Endothelial cell (in vitro differentiated cells): ENCODE results near the gene CEP128. TPM values are rescaled to one million over a fixed set of nuclear protein-coding genes. Genes with fewer than 3 reads are reported as not detected.

ENCODE experiments used
- DNase-seq: peaks from one replicate; pipeline ENCODE4 v3.0.0; 2021; ENCODE audit warnings: low spot score
- H3K27ac Mint-ChIP-seq: one replicate; pipeline ENCODE4 v1.8.0; 2021; ENCODE audit warnings: mixed read lengths, inconsistent platforms; ENCODE audit not compliant: unreplicated experiment
- H3K27me3 Mint-ChIP-seq: one replicate; pipeline ENCODE4 v1.8.0; 2021; ENCODE audit warnings: mild to moderate bottlenecking, moderate library complexity, mixed read lengths, inconsistent platforms; ENCODE audit not compliant: unreplicated experiment
- H3K36me3 Mint-ChIP-seq: one replicate; pipeline ENCODE4 v1.8.0; 2021; ENCODE audit warnings: mild to moderate bottlenecking, low read depth, mixed read lengths, inconsistent platforms; ENCODE audit not compliant: unreplicated experiment
- H3K4me1 Mint-ChIP-seq: one replicate; pipeline ENCODE4 v1.8.0; 2021; ENCODE audit warnings: mild to moderate bottlenecking, mixed read lengths, inconsistent platforms; ENCODE audit not compliant: unreplicated experiment
- H3K4me3 Mint-ChIP-seq: one replicate; pipeline ENCODE4 v1.8.0; 2021; ENCODE audit warnings: mild to moderate bottlenecking, mixed read lengths, inconsistent platforms; ENCODE audit not compliant: unreplicated experiment
- H3K9me3 Mint-ChIP-seq: one replicate; pipeline ENCODE4 v1.8.0; 2021; ENCODE audit warnings: mixed read lengths, inconsistent platforms; ENCODE audit not compliant: unreplicated experiment
- CTCF ChIP-seq: fragments of 200-600 bp; sonication (generic); IDR thresholded peaks from one replicate; pipeline ENCODE4 v1.5.0; 2021; ENCODE audit warnings: antibody characterized with exemption; ENCODE audit not compliant: unreplicated experiment
- total RNA-seq: library from RNA; stranded (reverse); fragmentation: NEBNext Ultra II Directional; extraction: Animal tissue kit (Norgen Biotek cat#: 25700); gene quantifications from one replicate; pipeline ENCODE4 v1.2.1, GENCODE V29; 2021; ENCODE audit not compliant: unreplicated experiment

CEP128 gene
- total RNA-seq, 1 donor from 2014 or later = 10.4 TPM

DNA sequence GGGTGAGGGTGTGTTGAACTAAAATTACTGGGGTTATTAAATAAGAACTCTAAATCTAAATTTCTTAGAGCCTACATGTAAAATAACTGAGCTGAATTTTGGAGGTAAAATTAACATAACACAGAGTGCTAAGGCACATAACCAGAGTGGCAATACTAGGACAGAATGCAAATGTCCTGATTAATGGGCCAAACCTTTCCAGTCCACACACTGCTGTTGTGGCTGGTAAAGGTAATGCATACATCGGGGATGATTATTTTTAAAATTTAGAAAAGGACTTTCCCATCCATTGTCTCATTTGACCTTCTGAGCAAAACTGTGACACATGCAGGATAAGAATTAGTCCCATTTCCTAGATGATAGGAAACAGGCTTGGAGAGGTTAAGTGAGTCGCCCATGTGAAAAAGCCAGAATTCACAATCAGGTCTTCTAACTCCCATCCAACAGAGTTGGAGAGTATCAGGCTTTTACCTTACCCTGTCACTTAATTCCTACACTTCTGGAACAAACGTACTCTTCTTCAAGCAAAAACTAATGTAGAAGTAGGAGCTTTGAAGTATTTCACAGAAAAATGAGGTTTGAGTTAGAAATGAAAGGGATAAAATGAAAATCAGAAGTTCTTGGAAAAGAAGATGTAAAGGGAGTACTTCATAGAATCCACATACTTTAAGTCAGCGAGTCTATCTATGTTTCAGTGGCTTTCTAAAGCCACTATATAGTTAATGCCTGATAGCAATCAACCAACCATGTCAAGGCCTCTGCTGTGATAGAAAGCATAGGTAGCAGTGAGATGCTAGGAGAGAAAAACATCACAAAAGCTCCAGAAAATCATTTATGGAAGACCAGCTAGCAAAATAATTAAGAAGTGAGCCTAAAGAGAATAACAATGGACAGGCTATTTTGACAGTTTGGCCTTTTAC, 395.3 kb downstream of the CEP128 start:
- no peak overlapping the region for H3K27ac Mint-ChIP-seq
- no peak for TF ChIP-seq CTCF
- H3K9me3 Mint-ChIP-seq = no peaks in the 10 kb centered on the region
- no peak for DNase-seq
- no peaks in the 10 kb centered on the region for H3K4me1 Mint-ChIP-seq
- H3K36me3 Mint-ChIP-seq = no peaks in the 10 kb centered on the region
- H3K4me3 Mint-ChIP-seq = no peak overlapping the region
- no peaks in the 10 kb centered on the region for H3K27me3 Mint-ChIP-seq

DNA sequence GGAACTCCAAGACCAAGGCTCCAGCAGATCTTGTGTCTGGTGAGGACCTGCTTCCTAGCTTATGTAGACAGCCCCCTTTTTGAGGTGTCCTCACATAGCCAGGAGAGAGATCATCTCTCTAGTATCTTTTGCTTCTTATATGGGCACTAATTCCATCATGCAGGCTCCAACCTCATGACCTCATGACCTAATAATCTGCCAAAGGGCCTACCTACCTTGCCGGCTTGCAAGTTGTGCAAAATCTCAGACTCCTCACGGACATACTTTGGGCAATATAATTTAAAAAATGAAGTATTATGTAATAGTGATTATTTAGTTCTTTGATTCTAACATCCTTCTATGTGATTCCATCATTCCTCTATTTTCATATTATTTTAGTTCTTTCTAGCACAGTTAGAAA, 397.2 kb downstream of the CEP128 start:
- no peak for DNase-seq
- Mint-ChIP-seq H3K27ac (no peak overlapping the region), H3K9me3 (no peaks in the 10 kb centered on the region), H3K27me3 (no peaks in the 10 kb centered on the region), H3K36me3 (peaks cover 8% of the 10 kb centered on the region), H3K4me1 (no peaks in the 10 kb centered on the region), H3K4me3 (no peak overlapping the region)
- TF ChIP-seq CTCF = no peak

DNA sequence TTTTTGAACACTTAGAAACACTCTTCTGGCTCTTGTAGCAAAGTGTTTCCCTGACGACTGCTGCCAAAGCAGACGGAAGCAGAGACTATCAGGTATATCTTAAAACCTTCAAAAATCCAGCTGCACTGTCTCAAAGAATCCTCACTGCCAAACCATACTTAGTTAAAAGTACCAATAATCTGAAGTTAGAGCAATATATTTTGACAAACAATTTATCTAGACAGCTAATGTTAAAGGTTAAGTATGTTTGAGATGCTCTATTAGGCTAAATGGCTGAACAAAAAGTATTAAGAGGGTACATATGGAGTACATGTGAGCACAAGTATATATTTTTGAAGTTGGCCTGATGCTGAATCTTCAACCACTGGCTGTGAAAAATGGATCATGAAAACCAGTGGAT, 398.3 kb downstream of the CEP128 start:
- no peak for TF ChIP-seq CTCF
- no peaks in the 10 kb centered on the region for H3K4me1 Mint-ChIP-seq

DNA sequence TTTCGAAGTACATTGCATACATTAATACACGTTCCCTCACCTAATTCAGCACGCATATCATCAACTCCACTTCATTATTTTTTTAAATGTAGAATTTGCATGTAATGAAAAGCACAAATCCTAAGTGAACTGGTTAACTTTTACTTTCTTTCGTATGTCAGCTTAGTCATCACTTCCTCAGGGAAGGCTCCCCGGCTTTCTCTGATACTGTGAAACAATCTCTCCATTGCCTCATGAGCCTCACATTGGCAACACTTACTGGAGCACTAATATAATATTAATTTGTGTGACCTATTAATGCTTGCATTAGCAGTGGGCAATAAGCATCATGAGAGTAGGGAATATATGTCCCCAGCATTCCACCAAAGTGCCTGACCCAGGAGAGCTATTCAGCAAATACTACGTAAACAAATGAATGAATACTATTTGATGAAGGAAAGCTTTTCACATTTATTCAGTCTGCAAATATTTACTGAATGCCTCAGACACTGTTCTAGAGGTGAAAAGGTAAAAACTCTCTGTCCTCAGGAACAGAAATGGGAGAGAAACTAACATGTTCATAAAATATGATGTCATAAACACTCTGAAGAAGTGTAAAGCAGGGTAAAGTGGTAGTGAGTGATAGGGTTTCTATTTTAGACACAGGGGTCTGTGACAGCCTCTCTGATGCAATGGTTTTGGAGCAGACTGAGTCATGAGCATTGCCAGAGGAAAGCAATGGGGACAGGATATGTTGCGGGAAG, 402.7 kb downstream of the CEP128 start:
- Mint-ChIP-seq H3K36me3 (peaks cover 8% of the 10 kb centered on the region), H3K4me3 (no peak overlapping the region), H3K9me3 (no peaks in the 10 kb centered on the region), H3K4me1 (no peaks in the 10 kb centered on the region), H3K27ac (no peak overlapping the region), H3K27me3 (no peaks in the 10 kb centered on the region)
- no peak for TF ChIP-seq CTCF
- DNase-seq = no peak

More for the DNA sequence above, 398.3 kb downstream of the CEP128 start:
- Mint-ChIP-seq H3K4me3 (no peak overlapping the region), H3K27me3 (no peaks in the 10 kb centered on the region), H3K27ac (no peak overlapping the region), H3K9me3 (no peaks in the 10 kb centered on the region), H3K36me3 (peaks cover 8% of the 10 kb centered on the region)
- DNase-seq = no peak

DNA sequence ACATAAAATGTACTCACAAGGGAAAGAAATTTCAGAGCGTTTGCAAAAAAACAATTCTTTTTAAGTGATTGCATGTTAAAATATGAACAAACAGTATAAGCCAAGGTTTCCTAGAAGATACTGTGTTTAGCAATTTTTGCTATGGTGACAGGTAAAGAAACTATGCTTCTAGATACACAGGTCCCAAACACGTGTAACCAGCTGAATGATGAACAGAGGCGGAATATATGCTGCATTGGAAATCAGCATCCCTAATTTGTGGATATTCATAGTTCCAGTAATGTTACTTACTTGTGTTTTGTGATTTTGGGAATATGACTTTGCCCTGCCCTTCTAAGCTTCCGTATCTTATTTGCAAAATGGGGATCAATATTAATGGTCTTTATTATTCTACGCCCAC, 403.9 kb downstream of the CEP128 start:
- Mint-ChIP-seq H3K4me1 (no peaks in the 10 kb centered on the region), H3K9me3 (no peaks in the 10 kb centered on the region), H3K4me3 (no peak overlapping the region), H3K27ac (no peak overlapping the region), H3K27me3 (no peaks in the 10 kb centered on the region), H3K36me3 (peaks cover 8% of the 10 kb centered on the region)
- no peak for DNase-seq
- no peak for TF ChIP-seq CTCF
